Esophagus squamous epithelium (tissue), 5 donors: Measurements from ENCODE around the gene MBOAT7. TPM values are rescaled to one million over a fixed set of nuclear protein-coding genes. Genes with fewer than 3 reads are reported as not detected.

Experiments
- DNase-seq: peaks from one replicate; lab custom pipeline; 2025; lab: John Stamatoyannopoulos, UW
- H3K27ac ChIP-seq, 4 donors: fragments of 200-600 bp; sonication (generic); one replicate each; pipeline ENCODE4 v1.5.1; 2016 to 2019; ENCODE audit warnings: mild to moderate bottlenecking in 1 of 4
- H3K27me3 ChIP-seq, 4 donors: fragments of 200-600 bp; sonication (generic); 1 replicate in 3 of 4; 2 replicates in 1 of 4; pipeline versions ENCODE4 v1.5.1 to v1.6.0; 2017 to 2021; ENCODE audit warnings: antibody characterized with exemption in 1 of 4
- H3K36me3 ChIP-seq, 3 donors: fragments of 200-600 bp; sonication (generic); one replicate each; pipeline ENCODE4 v1.5.1; 2016 to 2019
- H3K4me1 ChIP-seq, 3 donors: fragments of 200-600 bp; sonication (generic); one replicate each; pipeline ENCODE4 v1.5.1; 2017 to 2019
- H3K4me3 ChIP-seq, 4 donors: fragments of 200-600 bp; sonication (generic); 1 replicate in 3 of 4; 2 replicates in 1 of 4; pipeline ENCODE4 v1.5.1; 2016 to 2019; ENCODE audit warnings: mild to moderate bottlenecking in 2 of 4, moderate library complexity in 1 of 4
- H3K9me3 ChIP-seq, 3 donors: fragments of 200-600 bp; sonication (generic); one replicate each; pipeline ENCODE4 v1.5.1; 2016 to 2019
- CTCF ChIP-seq, 6 experiments: fragments of 450-650 bp in 4 of 6; fragments of 200-600 bp in 2 of 6; sonication (generic) in 2 of 6; IDR thresholded peaks; one replicate each; pipeline ENCODE4 v1.5.1; 2016 to 2019; ENCODE audit warnings: antibody characterized with exemption in 6 of 6, mild to moderate bottlenecking in 4 of 6, moderate library complexity in 4 of 6
- POLR2A ChIP-seq, 4 donors: fragments of 450-650 bp; IDR thresholded peaks; one replicate each; pipeline ENCODE4 v1.6.1; 2017; ENCODE audit warnings: antibody characterized with exemption in 4 of 4, mild to moderate bottlenecking in 4 of 4, moderate library complexity in 3 of 4
- WGBS, 2 donors: methylation state at CpG; one replicate each; pipeline ENCODE4 v1.1.5; 2018; 5-methylcytosine and 5-hydroxymethylcytosine counted together
- intact Hi-C: fragments of 100-400 bp; cut with DNase I; formaldehyde crosslinking; loops from one replicate; pipeline ENCODE4 v1.15.0; 2022
- total RNA-seq, 4 donors: library from RNA; depleted of rRNA; stranded (reverse); fragments of >200 nt; gene quantifications; one replicate each; pipeline ENCODE4 v1.1.0, GENCODE V29; 2016
- donor health status: DM: yes; HTN: yes; CAD: no.

Gene MBOAT7
- total RNA-seq, 4 donors from 2014 or later: 32.2 to 56.2 (median 40.8) TPM

GRCh38 chr19:54209811-54210494 is 20.6 kb upstream of the MBOAT7 start:
- WGBS, 2 donors: 22 to 42% methylated on average over 10 of the region's 10 CpGs
- Histone ChIP-seq H3K9me3 (no peaks in the 10 kb centered on the region), H3K4me1 (peaks cover 27 to 59% (median 43%) of the 10 kb centered on the region in 3 donors), H3K27ac (peak overlapping the region; percentile 26 to 92 (median 76)), H3K36me3 (peaks cover 22 to 40% (median 31%) of the 10 kb centered on the region in 3 donors), H3K4me3 (peak overlapping the region in 1 of 4 donors; percentile 2), H3K27me3 (no peaks in the 10 kb centered on the region)
- DNase-seq: no peak
- TF ChIP-seq POLR2A (IDR thresholded peaks at IDR 0.05) (peak in 1 of 4 donors; percentile 30), CTCF (IDR thresholded peaks at IDR 0.05) (no peak)
- intact Hi-C loops: no loop called here

- Histone ChIP-seq H3K36me3 (peaks cover 22 to 48% (median 31%) of the 10 kb centered on the region in 3 donors), H3K9me3 (no peaks in the 10 kb centered on the region), H3K4me3 (peak overlapping the region in 1 of 4 donors; percentile 21), H3K4me1 (peaks cover 27 to 66% (median 48%) of the 10 kb centered on the region in 3 donors), H3K27me3 (no peaks in the 10 kb centered on the region), H3K27ac (peak overlapping the region; percentile 26 to 92 (median 76))
- 44 to 50% methylated on average over 2 to 4 of the region's 24 CpGs for WGBS, 2 donors
- TF ChIP-seq CTCF (IDR thresholded peaks at IDR 0.05) (no peak), POLR2A (IDR thresholded peaks at IDR 0.05) (no peak)
- DNase-seq: no peak
- intact Hi-C loops: no loop called here
Observed at GRCh38 chr19:54209058-54209810, 19.9 kb upstream of the MBOAT7 start.

- H3K27ac ChIP-seq: peak overlapping the region; percentile 26 to 92 (median 60)
- H3K4me1 ChIP-seq: peaks cover 27 to 71% (median 52%) of the 10 kb centered on the region in 3 donors
- peak overlapping the region in 1 of 4 donors; percentile 21 for H3K4me3 ChIP-seq
- no peak for DNase-seq
- 38 to 55% methylated on average over 4 to 6 of the region's 8 CpGs for WGBS, 2 donors
- no peaks in the 10 kb centered on the region for H3K9me3 ChIP-seq
- H3K27me3 ChIP-seq: no peaks in the 10 kb centered on the region
- H3K36me3 ChIP-seq: peaks cover 23 to 53% (median 31%) of the 10 kb centered on the region in 3 donors
- TF ChIP-seq CTCF (IDR thresholded peaks at IDR 0.05) (no peak), POLR2A (IDR thresholded peaks at IDR 0.05) (no peak)
- intact Hi-C loops: no loop called here
Observed at GRCh38 chr19:54208784-54209057, 19.3 kb upstream of the MBOAT7 start.

GRCh38 chr19:54207983-54208783 is 18.8 kb upstream of the MBOAT7 start:
- no peak for DNase-seq
- Histone ChIP-seq H3K4me1 (peaks cover 31 to 77% (median 57%) of the 10 kb centered on the region in 3 donors), H3K27me3 (no peaks in the 10 kb centered on the region), H3K36me3 (peaks cover 29 to 58% (median 34%) of the 10 kb centered on the region in 3 donors), H3K9me3 (no peaks in the 10 kb centered on the region), H3K27ac (peak overlapping the region; percentile 26 to 92 (median 60)), H3K4me3 (peak overlapping the region in 1 of 4 donors; percentile 35)
- intact Hi-C loops: no loop called here
- 44 to 77% methylated on average over 9 to 12 of the region's 18 CpGs for WGBS, 2 donors
- TF ChIP-seq POLR2A (IDR thresholded peaks at IDR 0.05): peak in 2 of 4 donors; percentile 15 to 26
- no peak for TF ChIP-seq CTCF (IDR thresholded peaks at IDR 0.05)
